ENCODE measurements around the gene SLC25A46.
"Not testable (repeated sequence)": the region's sequence is repeated elsewhere in the genome, so short reads cannot be mapped to it uniquely, and the experiment has no call there.

The SLC25A46 gene

DNA sequence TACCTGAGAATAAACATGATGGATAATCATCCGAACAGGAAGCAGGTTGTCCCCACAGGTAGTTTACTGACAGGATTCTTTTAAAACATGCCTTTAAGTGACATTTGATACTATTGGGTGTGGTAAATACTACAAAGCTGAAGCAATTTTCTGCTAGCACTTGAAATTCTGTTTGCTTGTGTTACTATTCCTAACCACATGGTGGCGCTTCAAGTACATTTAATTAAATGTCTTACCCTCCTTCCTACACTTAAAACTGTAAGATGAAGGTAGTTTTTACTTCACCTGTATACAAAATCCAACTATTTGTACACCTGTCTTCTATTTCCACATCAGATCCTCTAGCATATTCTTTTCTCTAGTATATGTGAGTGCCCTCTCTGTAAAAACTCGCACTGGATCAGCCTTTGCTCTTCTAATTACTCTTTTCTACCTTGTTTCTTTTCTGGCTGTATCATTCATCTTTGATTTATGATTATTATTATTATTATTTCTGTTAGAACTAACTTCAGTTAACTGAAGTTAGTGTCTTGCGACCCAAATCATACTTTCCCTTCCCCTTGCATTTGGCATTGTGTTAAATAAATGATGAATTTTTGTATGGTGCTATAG lies 18.4 kb downstream of the SLC25A46 start:
- DNase-seq (ENCODE audit: low read depth), result no peak

DNA sequence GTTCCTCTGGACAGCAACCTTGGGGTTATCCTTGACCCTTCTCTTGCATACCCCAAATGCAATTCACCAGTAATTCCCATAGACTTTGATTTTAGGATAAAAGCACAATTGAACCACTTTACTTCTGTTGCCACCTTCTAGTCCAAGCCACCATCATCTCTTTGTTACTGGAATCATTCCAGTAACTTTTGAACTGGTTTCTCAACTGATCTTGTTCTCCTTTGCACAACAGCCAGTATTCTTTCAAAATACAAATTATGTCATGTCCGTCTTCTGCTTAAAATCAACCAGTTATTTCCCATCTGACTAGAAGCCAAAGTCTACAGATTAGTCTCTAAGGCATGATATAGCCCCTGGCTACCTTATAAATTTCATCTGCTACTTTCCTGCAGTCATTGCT lies 21.4 kb downstream of the SLC25A46 start:
- DNase-seq (ENCODE audit: low read depth), result no peak

DNA sequence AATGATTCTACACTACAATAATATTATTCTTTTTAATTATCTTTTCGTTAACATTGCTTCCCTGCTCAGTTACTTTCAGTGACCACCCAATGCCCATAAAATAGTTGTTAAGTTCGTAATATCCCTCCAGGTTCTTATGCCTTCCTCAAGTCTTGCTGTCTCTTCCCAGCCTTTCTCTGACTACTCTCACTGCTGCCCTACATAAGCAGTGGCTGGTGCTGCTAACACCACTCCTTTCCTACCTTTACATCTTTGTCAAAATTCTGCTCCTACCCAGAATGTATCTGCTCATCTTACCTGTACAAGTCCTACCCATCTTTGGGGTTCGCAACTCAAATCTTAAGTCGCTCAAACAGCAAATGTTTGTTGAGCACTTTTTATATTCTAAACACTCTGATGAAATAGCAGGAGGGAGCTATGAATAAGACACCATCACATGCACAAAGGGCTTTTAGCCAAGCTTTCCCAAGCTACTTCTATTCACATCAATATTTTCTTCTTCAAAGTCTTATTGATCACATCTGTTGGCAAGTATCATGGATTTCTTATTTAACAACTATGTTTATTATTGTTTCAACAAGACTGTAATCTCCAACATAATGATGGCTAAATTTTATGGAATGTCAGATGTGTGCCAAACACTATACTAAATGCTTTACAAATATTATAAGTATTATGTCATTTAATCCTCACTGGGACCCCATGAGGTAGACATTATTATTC lies 29.5 kb downstream of the SLC25A46 start:
- DNase-seq (ENCODE audit: low read depth), result no peak

DNA sequence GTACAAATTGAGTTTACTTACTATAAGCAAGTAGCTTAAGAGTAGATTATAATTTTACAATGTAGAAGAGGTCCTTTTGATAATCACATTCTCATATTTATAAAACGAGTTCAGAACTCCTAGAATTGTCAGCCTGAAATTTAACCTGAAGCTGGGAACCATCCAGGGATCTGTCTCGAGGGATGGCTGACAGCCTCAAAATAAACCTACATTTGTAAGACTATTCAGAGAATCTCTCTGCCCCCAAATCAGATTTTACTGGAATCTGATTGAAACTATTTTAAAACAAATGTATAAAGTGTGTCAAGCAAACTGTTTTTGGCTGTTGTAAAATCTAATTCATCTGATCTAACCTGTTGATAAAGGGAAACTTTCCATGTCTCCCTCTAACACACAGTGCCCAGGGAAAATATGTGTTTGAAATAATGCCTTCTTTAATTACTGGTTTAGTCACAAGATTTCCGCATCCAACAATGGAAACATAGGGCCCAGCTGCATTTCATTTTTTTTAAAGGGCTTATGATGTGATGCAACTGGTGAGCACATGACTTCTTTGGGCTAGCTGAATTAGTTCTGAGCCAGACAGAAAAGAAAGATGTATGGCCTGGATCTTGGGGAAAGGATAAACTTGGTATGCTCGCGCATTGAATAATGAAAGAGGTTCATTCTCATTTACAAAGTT lies 30.3 kb downstream of the SLC25A46 start:
- no peak for DNase-seq (ENCODE audit: low read depth)

DNA sequence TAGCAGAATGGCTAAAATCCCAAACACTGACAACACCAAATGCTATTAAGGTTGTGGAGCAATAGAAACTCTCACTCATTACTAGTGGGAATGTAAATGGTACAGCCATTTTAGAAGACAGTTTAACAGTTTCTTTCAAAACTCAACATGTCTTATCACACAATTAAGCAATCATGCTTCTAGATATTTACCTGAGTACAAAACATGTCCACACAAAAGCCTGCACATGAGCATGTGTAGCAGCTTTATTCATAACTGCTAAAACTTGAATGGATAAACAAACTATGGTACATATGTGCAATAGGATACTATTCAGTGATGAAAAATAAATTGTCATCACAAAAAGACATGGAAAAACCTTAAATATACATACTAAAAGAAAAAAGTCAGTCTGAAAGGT lies 31.5 kb downstream of the SLC25A46 start:
- DNase-seq (ENCODE audit: low read depth), result no peak

DNA sequence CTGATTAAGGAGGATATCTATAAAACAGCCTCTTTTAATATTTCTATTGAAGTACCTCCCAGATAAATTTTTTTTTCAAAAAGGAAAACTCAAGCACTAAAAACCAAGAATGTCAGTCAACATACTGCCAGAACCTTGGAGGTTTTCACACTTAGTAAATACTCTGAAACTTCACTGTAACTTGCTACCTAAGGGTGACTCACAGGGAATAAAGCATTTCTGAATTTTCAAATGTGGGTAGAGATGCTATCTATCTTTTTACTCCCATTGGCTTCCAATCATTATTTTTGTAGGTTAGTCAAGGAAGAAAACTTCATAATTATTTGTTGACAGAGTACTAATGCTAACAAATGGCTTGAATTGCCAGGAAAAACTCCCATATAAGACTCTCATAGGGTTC lies 46.1 kb downstream of the SLC25A46 start:
- DNase-seq (ENCODE audit: low read depth), result no peak

DNA sequence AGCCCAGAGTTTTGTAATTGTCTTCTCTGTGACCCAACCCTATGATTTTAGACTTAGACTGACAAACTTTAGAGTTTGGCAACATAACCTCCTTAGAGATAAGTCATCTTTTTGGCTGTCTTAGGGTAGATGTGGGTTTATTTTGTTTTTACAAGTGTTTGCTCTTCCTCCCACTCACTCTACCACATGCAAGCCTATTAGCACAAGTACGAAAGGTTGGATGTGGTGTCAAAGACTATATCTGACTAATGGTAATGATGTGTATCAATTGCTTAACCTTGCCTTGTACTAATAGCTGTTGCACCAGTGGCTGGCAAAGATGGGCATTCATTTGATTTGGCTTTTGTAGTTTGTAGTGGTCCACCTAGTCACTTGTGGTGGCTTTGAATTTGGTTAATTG lies 46.5 kb downstream of the SLC25A46 start:
- no peak for DNase-seq (ENCODE audit: low read depth)

DNA sequence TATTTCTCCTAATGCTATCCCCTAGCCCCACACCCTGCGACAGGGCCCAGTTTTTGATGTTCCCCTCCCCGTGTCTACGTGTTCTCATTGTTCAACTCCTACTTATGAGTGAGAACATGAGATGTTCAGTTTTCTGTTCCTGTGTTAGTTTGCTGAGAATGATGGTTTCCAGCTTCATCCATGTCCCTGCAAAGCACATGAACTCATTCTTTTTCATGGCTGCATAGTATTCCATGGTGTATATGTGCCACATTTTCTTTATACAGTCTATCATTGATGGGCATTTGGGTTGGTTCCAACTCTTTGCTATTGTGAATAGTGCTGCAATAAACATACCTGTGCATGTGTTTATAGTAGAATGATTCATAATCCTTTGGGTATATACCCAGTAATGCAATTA lies 49.2 kb downstream of the SLC25A46 start:
- DNase-seq (ENCODE audit: low read depth), result not testable (repeated sequence)

DNA sequence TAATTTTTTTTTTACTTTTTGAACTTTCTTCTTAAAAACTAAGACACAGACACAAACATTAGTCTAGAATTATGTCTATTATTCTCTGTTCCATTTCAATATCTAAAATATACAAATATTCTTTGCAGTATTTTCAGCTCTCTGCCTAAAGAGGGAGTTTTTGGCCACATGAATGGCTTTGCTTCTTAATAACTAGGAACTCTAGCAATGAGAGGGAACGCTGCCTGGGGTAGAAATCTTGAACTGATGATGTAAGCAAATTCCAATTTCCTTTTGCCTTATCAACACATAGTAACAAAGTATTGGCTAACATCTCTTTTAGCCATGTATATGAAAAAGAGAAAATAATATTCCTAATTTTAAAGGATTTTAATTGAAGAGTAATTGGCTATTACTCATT lies 51.9 kb downstream of the SLC25A46 start:
- no peak for DNase-seq (ENCODE audit: low read depth)

DNA sequence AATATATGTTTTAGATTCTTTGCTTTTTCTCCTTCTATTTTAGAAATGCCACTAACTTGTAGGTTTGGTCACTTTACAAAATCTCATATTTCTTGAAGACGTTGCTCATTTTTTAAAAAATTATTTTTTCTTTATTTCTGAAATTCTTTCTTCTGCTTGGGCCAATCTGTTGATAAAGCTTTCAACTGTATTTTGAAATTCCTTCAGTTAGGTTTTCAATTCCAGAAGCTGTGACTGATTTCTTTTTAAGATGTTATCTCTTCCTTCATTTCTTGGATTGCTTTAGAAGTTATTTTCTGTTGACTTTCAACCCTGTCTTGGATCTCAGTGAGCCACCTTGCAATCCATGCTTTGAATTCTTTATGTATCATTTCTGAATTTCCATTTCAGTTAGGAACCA lies 64.2 kb downstream of the SLC25A46 start:
- DNase-seq (ENCODE audit: low read depth), result no peak

DNA sequence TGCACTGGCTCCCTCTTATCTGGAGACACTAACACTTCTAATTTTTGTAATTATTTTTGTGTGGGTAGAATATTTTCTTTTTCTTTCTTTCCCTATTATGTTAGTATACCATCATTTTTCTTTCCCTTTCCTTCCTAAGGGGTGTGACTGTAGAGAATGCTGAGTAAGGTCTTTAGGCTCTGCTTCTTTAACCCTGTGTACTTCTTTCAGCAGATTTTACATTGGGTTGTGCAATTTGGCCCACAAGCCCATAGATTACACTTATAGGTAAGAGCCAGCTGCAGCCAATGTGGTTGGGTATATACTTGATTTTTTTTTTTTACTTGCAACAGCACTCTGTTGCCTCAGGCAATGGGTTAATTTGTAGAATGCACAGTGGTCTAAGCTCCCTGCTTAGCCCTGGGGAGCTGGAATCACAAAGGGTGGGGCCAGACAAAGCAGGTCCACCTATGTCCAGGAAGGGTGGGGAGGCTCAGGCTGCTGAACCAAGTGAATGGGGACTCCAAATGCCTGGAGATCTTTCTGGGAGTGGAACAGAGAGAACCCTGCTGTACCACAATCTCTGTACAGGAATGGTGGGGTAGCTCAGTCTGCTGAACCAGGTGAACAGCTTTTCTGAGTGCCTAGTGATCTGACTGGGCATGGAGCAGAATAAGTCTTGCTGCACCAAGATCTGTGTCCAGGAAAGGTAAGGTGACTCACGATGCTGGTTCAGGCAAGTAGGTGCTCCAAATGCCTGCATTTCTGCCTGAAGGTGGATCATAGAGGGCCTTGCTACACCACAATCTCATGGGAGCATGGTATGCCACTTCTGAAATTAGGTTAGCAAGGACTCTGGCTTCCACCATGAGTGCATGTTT lies 64.9 kb downstream of the SLC25A46 start:
- DNase-seq (ENCODE audit: low read depth), result no peak

DNA sequence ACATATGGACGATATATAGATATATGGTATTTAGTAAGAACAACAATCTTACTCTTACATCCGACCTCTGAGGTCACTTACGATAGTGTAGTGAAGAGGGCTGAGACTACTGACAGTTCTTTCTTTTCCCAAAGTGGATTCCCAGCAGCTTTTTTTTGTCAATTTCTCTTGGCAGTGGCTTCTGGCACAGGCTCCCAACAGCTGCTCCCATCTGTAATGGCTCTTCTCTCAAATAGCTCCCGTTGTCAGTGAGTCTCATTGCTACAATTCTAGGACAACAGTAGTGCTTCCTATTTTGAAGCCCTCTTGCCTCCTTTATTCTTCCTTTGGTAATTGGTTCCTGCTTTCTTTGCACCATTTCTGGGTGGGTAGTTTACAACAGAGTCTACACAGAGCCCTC lies 68.4 kb downstream of the SLC25A46 start:
- DNase-seq (ENCODE audit: low read depth), result no peak

DNA sequence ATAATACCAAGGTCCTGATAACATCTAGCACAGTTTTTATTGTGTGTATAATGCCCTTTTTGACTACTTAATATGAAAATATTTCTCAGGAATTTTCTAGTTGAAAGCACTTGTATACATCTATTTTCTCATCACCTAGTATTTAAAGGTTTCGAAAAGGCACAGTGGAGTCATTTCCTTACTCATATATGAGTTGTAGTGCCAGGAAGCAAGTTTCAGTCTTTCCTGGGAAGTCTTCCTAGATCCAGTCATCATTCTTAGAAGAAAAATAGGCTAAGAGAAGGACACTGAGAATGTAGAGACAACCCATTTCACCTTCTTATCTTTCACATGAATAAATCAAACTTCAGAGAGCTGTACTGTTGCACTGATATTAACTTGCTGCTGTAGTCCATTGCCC lies 70.2 kb downstream of the SLC25A46 start:
- no peak for DNase-seq (ENCODE audit: low read depth)
